ENCODE measurements around the gene VIL1. TPM values are rescaled to one million over a fixed set of nuclear protein-coding genes. Genes with fewer than 3 reads are reported as not detected.

Gene VIL1
- total and polyA plus RNA-seq, 2 of the 4 experiments (the other 2 are of a cell fraction), result not detected

GRCh38 chr2:218447072-218447471 is 28.1 kb downstream of the VIL1 start:
- no peak overlapping the region for H2AFZ ChIP-seq (replicated peaks; ENCODE audit: low read length, poor library complexity)
- peaks cover 3% of the 10 kb centered on the region; the same call in 1 of the 2 replicates for H4K20me1 ChIP-seq (ENCODE audit: insufficient read depth, low read length)
- no peaks in the 10 kb centered on the region for H3K79me1 ChIP-seq (ENCODE audit: low read depth in 1 of 2, low read length in 2 of 2)
- no peak for ATAC-seq (ENCODE audit: low read depth)
- H4K91ac ChIP-seq (ENCODE audit: insufficient read depth, low read depth, low read length), result no peak overlapping the region
- H2BK5ac ChIP-seq (ENCODE audit: low read depth, low read length, poor library complexity, severe bottlenecking), result no peak overlapping the region
- no peak overlapping the region for H3K14ac ChIP-seq (replicated peaks; ENCODE audit: low read depth, low read length)
- intact Hi-C loops (cut with micrococcal nuclease) (no loop called here), in situ Hi-C loops (cut with MboI; ENCODE audit: low sequenced_read_pairs) (no loop called here), dilution Hi-C loops (cut with HindIII; ENCODE audit: low sequenced_read_pairs, unreplicated experiment) (no loop called here)
- H2AK5ac ChIP-seq (ENCODE audit: low read depth, low read length), result no peak overlapping the region
- no peak overlapping the region for H2BK120ac ChIP-seq (ENCODE audit: low read depth, low read length)
- no peak overlapping the region for H2BK20ac ChIP-seq (ENCODE audit: low read depth, low read length)
- H3K4me1 ChIP-seq (ENCODE audit: control insufficient read depth, insufficient read depth, low read length), result peaks cover 3% of the 10 kb centered on the region; the same call in 1 of the 2 replicates
- ChIA-PET CTCF (no interaction called here), POLR2A (ENCODE audit: unreplicated experiment) (no interaction called here)
- no peak overlapping the region for H3K4ac ChIP-seq (ENCODE audit: low read depth, low read length)
- no peak overlapping the region for H2BK15ac ChIP-seq (ENCODE audit: low read depth, low read length)
- H4K8ac ChIP-seq (ENCODE audit: low read depth in 2 of 2, low read length in 2 of 2), result no peak overlapping the region
- H3K56ac ChIP-seq (ENCODE audit: extremely low read depth, insufficient read depth, low read length), result no peak overlapping the region
- no peak overlapping the region for H3K27ac ChIP-seq (ENCODE audit: insufficient read depth, low read length)
- H2AK9ac ChIP-seq (replicated peaks; ENCODE audit: low read depth, low read length, poor library complexity), result no peak overlapping the region
- no peak overlapping the region for H4K5ac ChIP-seq (ENCODE audit: low read depth, low read length)
- H3K36me3 ChIP-seq (ENCODE audit: control insufficient read depth, insufficient read depth, low read length), result 0 out of 2 replicates have a peak, but pooled peaks cover 2% of the 10 kb centered on the region
- TF ChIP-seq MXI1 (IDR thresholded peaks at IDR 0.05; ENCODE audit: borderline replicate concordance, low read depth, low read length), result no peak
- TF ChIP-seq NFE2L2 (IDR thresholded peaks at IDR 0.05; ENCODE audit: low read depth, low read length), result no peak
- no peak for TF ChIP-seq MAZ (IDR thresholded peaks at IDR 0.05; ENCODE audit: borderline replicate concordance, low read depth, low read length)
- no peak for TF ChIP-seq BHLHE40 (IDR thresholded peaks at IDR 0.05; ENCODE audit: low read depth, low read length)
- TF ChIP-seq CTCF (conservative IDR thresholded peaks at IDR 0.05; ENCODE audit: low read depth, low read length), result no peak
- no peak for TF ChIP-seq RCOR1 (IDR thresholded peaks at IDR 0.05; ENCODE audit: insufficient replicate concordance, low read length)
- TF ChIP-seq ELK1 (IDR thresholded peaks at IDR 0.05; ENCODE audit: borderline replicate concordance, low read depth, low read length), result no peak
- no peak for TF ChIP-seq CHD1 (IDR thresholded peaks at IDR 0.05; ENCODE audit: low read depth, low read length)
- TF ChIP-seq POLR2A (IDR thresholded peaks at IDR 0.05; ENCODE audit: low read depth, low read length), result no peak
- TF ChIP-seq MAFK (IDR thresholded peaks at IDR 0.05; ENCODE audit: low read depth, low read length), result no peak
- no peak for TF ChIP-seq FOS (IDR thresholded peaks at IDR 0.05; ENCODE audit: low read depth, low read length)
- no peak for TF ChIP-seq RFX5 (IDR thresholded peaks at IDR 0.05; ENCODE audit: low read depth, low read length)
- TF ChIP-seq RAD21 (IDR thresholded peaks at IDR 0.05; ENCODE audit: low read length), result no peak
- no peak for TF ChIP-seq SMC3 (IDR thresholded peaks at IDR 0.05; ENCODE audit: low read depth, low read length)
- no peak for TF ChIP-seq CEBPB (IDR thresholded peaks at IDR 0.05; ENCODE audit: low read depth, low read length)
- no peak for TF ChIP-seq USF2 (IDR thresholded peaks at IDR 0.05; ENCODE audit: low read depth, low read length)
- BruUV-seq (replicated peaks), result no TSS peak
- no peaks in the 10 kb centered on the region for H3K27me3 ChIP-seq (ENCODE audit: control insufficient read depth, insufficient read depth, low read length)
- peaks cover 5% of the 10 kb centered on the region; the same call in 1 of the 2 replicates for H3K9me1 ChIP-seq (ENCODE audit: insufficient read depth, low read length)
- no peak overlapping the region for H3K9ac ChIP-seq (ENCODE audit: low read depth, low read length)
- H3K18ac ChIP-seq (ENCODE audit: low read depth, low read length), result no peak overlapping the region
- WGBS, 2 experiments (ENCODE audit: extremely low coverage in 2 of 2, insufficient read length in 1 of 2), result no CpG with 5 or more reads among the region's 2 CpGs
- no peak overlapping the region for H3K4me3 ChIP-seq (ENCODE audit: insufficient read depth, low read depth, low read length)
- H3K9me3 ChIP-seq (ENCODE audit: control insufficient read depth, insufficient read depth, low read length), result no peaks in the 10 kb centered on the region
- DNase-seq, result no peak
- H3K23ac ChIP-seq (ENCODE audit: low read depth, low read length), result no peak overlapping the region
- H3K4me2 ChIP-seq (ENCODE audit: low read depth, low read length), result no peak overlapping the region
